Naive B cell (primary cell): ENCODE results near the gene SWAP70. TPM values are rescaled to one million over a fixed set of nuclear protein-coding genes. Genes with fewer than 3 reads are reported as not detected.
"Not testable (repeated sequence)": the region's sequence is repeated elsewhere in the genome, so short reads cannot be mapped to it uniquely, and the experiment has no call there.

Experiments used
- ATAC-seq, 2 donors: fragments of 150-1000 bp; cut with Tn5 transposase; 2 replicates each; pipeline ENCODE4 v1.10.0; 2021; ENCODE audit warnings: low read depth in 2 of 2, mild to moderate bottlenecking in 2 of 2, moderate library complexity in 2 of 2
- DNase-seq: peaks from one replicate; pipeline ENCODE4 v3.0.0; 2022
- H3K27ac Mint-ChIP-seq, 6 donors: one replicate each; pipeline ENCODE4 v1.8.0; 2020 to 2022; ENCODE audit warnings: mild to moderate bottlenecking in 6 of 6, mixed read lengths in 6 of 6, moderate library complexity in 5 of 6, inconsistent platforms in 2 of 6
- H3K27me3 Mint-ChIP-seq, 3 donors: one replicate each; pipeline ENCODE4 v1.8.0; 2021 to 2022; ENCODE audit warnings: mixed read lengths in 3 of 3, mild to moderate bottlenecking in 1 of 3
- H3K36me3 Mint-ChIP-seq, 2 donors: one replicate each; pipeline ENCODE4 v1.8.0; 2020 to 2022; ENCODE audit warnings: mixed read lengths in 2 of 2, inconsistent platforms in 1 of 2, mild to moderate bottlenecking in 1 of 2
- H3K4me1 Mint-ChIP-seq, 3 donors: one replicate each; pipeline ENCODE4 v1.8.0; 2020 to 2022; ENCODE audit warnings: mixed read lengths in 3 of 3, inconsistent platforms in 1 of 3, mild to moderate bottlenecking in 1 of 3, moderate library complexity in 1 of 3
- H3K4me3 Mint-ChIP-seq, 8 donors: one replicate each; pipeline ENCODE4 v1.8.0; 2020 to 2022; ENCODE audit warnings: mild to moderate bottlenecking in 8 of 8, mixed read lengths in 8 of 8, moderate library complexity in 8 of 8, inconsistent platforms in 2 of 8
- H3K9me3 Mint-ChIP-seq, 7 donors: one replicate each; pipeline ENCODE4 v1.8.0; 2020 to 2022; ENCODE audit warnings: mixed read lengths in 7 of 7, mild to moderate bottlenecking in 5 of 7, inconsistent platforms in 2 of 7, moderate library complexity in 1 of 7
- polyA plus RNA-seq, 6 donors: library from polyadenylated mRNA; unstranded; fragments of 300-500 nt; fragmentation: Illumina TruSeq; gene quantifications; one replicate each; pipeline ENCODE4 v1.2.3, GENCODE V29; 2021; ENCODE audit warnings: low read depth in 6 of 6

The SWAP70 gene
- polyA plus RNA-seq, 6 donors from 2014 or later: 239 to 378 (median 304) TPM

DNA sequence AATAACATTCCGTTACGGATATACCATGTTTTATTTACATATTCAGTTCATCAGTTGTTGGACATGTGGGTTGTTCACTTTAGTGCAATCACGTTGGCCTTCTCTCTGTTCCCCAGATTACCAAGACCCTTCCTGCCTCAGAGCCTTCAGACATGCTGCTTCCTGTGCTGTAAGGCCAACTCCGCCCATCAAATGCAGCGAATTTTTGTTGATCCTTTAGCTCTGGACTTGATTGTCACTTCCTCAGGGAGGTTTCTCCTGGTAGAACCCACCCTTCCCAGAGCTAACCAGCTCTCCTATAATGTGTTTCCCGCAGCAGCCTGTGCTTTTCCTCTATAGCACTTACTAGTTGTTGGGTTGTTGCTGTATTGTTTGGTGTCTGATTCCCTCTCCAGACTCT lies 39.4 kb downstream of the SWAP70 start:
- ATAC-seq: peak; percentile 49 to 66
- peaks cover 58 to 70% (median 64%) of the 10 kb centered on the region in 3 donors for H3K4me1 Mint-ChIP-seq
- H3K9me3 Mint-ChIP-seq: no peaks in the 10 kb centered on the region
- no peak for DNase-seq
- H3K27me3 Mint-ChIP-seq: no peaks in the 10 kb centered on the region
- H3K4me3 Mint-ChIP-seq: peak overlapping the region in 7 of 8 donors; percentile 31 to 83 (median 76)
- H3K36me3 Mint-ChIP-seq: peaks cover 0 to 16% of the 10 kb centered on the region in 2 donors
- peak overlapping the region; percentile 25 to 94 (median 90) for H3K27ac Mint-ChIP-seq

DNA sequence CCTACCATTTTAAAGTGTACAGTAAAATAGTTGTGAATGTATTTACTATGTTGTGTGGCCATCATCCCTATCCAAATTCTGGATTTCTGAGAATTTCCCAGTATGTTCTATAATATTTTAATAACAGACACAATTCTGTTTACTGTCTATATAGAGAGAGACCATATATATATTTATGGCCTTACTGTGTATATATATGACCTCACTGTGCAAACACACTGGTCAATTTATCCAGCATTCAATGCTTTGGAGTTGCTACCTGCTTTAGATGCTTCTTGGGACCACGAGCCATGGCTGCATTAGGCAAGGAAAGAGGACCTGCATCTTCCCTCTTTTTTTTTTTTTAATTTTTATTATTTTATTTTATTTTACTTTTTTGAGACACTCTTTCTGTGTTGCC lies 40.2 kb downstream of the SWAP70 start:
- H3K4me3 Mint-ChIP-seq: peak overlapping the region in 4 of 8 donors; percentile 31 to 83 (median 68)
- peak overlapping the region in 4 of 6 donors; percentile 83 to 94 (median 92) for H3K27ac Mint-ChIP-seq
- DNase-seq: no peak
- H3K27me3 Mint-ChIP-seq: no peaks in the 10 kb centered on the region
- H3K4me1 Mint-ChIP-seq: peaks cover 57 to 70% (median 67%) of the 10 kb centered on the region in 3 donors
- no peaks in the 10 kb centered on the region for H3K9me3 Mint-ChIP-seq
- H3K36me3 Mint-ChIP-seq: peaks cover 0 to 12% of the 10 kb centered on the region in 2 donors
- no peak for ATAC-seq

- H3K9me3 Mint-ChIP-seq: no peaks in the 10 kb centered on the region
Measured at GRCh38 chr11:9704620-9705019, 40.7 kb downstream of the SWAP70 start.

GRCh38 chr11:9705361-9705760 lies 41.5 kb downstream of the SWAP70 start:
- H3K27ac Mint-ChIP-seq, H3K4me3 Mint-ChIP-seq, DNase-seq, H3K9me3 Mint-ChIP-seq, ATAC-seq, H3K27me3 Mint-ChIP-seq: not testable (repeated sequence)
- peaks cover 0 to 18% of the 10 kb centered on the region in 2 donors for H3K36me3 Mint-ChIP-seq
- H3K4me1 Mint-ChIP-seq: peaks cover 64 to 71% (median 68%) of the 10 kb centered on the region in 3 donors

More at GRCh38 chr11:9704620-9705019, 40.7 kb downstream of the SWAP70 start:
- Mint-ChIP-seq H3K4me1 (peaks cover 62 to 70% (median 67%) of the 10 kb centered on the region in 3 donors), H3K36me3 (peaks cover 0 to 13% of the 10 kb centered on the region in 2 donors), H3K27me3 (no peaks in the 10 kb centered on the region), H3K4me3 (peak overlapping the region in 7 of 8 donors; percentile 3 to 61 (median 50)), H3K27ac (peak overlapping the region; percentile 13 to 96 (median 70))
- DNase-seq (no peak), ATAC-seq (peak; percentile 50 to 71)

- Mint-ChIP-seq H3K27ac (peak overlapping the region; percentile 85 to 93 (median 90)), H3K4me1 (peaks cover 64 to 67% (median 65%) of the 10 kb centered on the region in 3 donors), H3K36me3 (peaks cover 0 to 26% of the 10 kb centered on the region in 2 donors), H3K9me3 (no peaks in the 10 kb centered on the region), H3K27me3 (no peaks in the 10 kb centered on the region), H3K4me3 (peak overlapping the region in 7 of 8 donors; percentile 6 to 84 (median 52))
- peak; percentile 30 to 64 for ATAC-seq
- DNase-seq: no peak
Measured at GRCh38 chr11:9708544-9708943, 44.7 kb downstream of the SWAP70 start.

- Mint-ChIP-seq H3K4me1 (peaks cover 63 to 69% (median 66%) of the 10 kb centered on the region in 3 donors), H3K9me3 (peaks cover 0 to 5% (median 0%) of the 10 kb centered on the region in 7 donors), H3K27ac (peak overlapping the region; percentile 80 to 93 (median 90)), H3K27me3 (no peaks in the 10 kb centered on the region), H3K36me3 (peaks cover 10 to 33% of the 10 kb centered on the region in 2 donors), H3K4me3 (peak overlapping the region in 6 of 8 donors; percentile 10 to 84 (median 53))
- no peak for ATAC-seq
- no peak for DNase-seq
Measured at GRCh38 chr11:9710223-9710622, 46.3 kb downstream of the SWAP70 start.

GRCh38 chr11:9710852-9711251 lies 47.0 kb downstream of the SWAP70 start:
- peaks cover 16 to 39% of the 10 kb centered on the region in 2 donors for H3K36me3 Mint-ChIP-seq
- H3K4me1 Mint-ChIP-seq: peaks cover 68 to 75% (median 73%) of the 10 kb centered on the region in 3 donors
- no peak for ATAC-seq
- peak overlapping the region; percentile 78 to 96 (median 89) for H3K27ac Mint-ChIP-seq
- no peaks in the 10 kb centered on the region for H3K27me3 Mint-ChIP-seq
- peaks cover 0 to 11% (median 0%) of the 10 kb centered on the region in 7 donors for H3K9me3 Mint-ChIP-seq
- DNase-seq: no peak
- peak overlapping the region in 4 of 8 donors; percentile 15 to 79 (median 34) for H3K4me3 Mint-ChIP-seq

- ATAC-seq: peak; percentile 15 to 30
- Mint-ChIP-seq H3K36me3 (peaks cover 24 to 47% of the 10 kb centered on the region in 2 donors), H3K27me3 (no peaks in the 10 kb centered on the region), H3K4me3 (peak overlapping the region; percentile 8 to 82 (median 52)), H3K4me1 (peaks cover 72 to 83% (median 81%) of the 10 kb centered on the region in 3 donors), H3K9me3 (peaks cover 0 to 11% (median 0%) of the 10 kb centered on the region in 7 donors), H3K27ac (peak overlapping the region; percentile 78 to 96 (median 89))
- no peak for DNase-seq
Measured at GRCh38 chr11:9711454-9712307, 47.8 kb downstream of the SWAP70 start.

DNA sequence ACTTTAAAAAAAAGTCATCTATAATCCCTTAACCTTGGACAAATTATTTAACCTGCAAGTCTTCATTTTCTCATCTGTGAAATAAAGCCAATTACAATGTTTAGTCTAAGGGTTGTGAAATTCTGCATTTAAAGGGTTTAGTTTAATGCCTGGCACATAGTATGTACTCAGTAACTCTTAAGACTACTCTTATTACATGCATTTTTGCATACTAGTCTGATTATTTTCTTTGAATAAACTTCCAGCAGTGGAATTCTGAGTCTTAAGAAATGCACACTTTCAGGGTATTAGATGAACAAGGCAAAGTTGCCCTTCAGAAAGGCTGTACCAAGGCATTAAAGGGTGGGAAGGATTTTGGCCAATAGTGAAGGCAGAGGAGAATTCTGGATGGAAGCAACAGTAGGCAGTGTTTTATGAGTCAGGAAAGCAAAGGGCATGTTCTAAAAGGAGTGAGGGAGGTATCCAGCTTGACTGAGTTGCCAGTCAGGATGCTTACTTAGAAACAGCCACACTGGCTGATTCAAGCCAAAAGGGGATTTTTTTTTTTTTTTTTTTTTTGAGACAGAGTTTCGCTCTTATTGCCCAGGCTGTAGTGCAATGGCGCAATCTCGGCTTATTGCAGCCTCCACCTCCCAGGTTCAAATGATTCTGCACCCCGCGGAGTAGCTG lies 50.5 kb downstream of the SWAP70 start:
- no peaks in the 10 kb centered on the region for H3K27me3 Mint-ChIP-seq
- ATAC-seq (no peak), DNase-seq (no peak)
- peaks cover 0 to 11% (median 0%) of the 10 kb centered on the region in 7 donors for H3K9me3 Mint-ChIP-seq
- H3K27ac Mint-ChIP-seq: peak overlapping the region in 4 of 6 donors; percentile 34 to 71 (median 54)
- peaks cover 61 to 88% (median 76%) of the 10 kb centered on the region in 3 donors for H3K4me1 Mint-ChIP-seq
- H3K36me3 Mint-ChIP-seq: peaks cover 30 to 48% of the 10 kb centered on the region in 2 donors
- H3K4me3 Mint-ChIP-seq: peak overlapping the region in 5 of 8 donors; percentile 26 to 67 (median 50)

GRCh38 chr11:9716275-9717039 lies 52.6 kb downstream of the SWAP70 start:
- Mint-ChIP-seq H3K9me3 (peaks cover 0 to 11% (median 0%) of the 10 kb centered on the region in 7 donors), H3K36me3 (peaks cover 37 to 40% of the 10 kb centered on the region in 2 donors), H3K27ac (peak overlapping the region; percentile 66 to 93 (median 86)), H3K27me3 (no peaks in the 10 kb centered on the region), H3K4me3 (peak overlapping the region; percentile 32 to 81 (median 64)), H3K4me1 (peaks cover 62 to 90% (median 81%) of the 10 kb centered on the region in 3 donors)
- ATAC-seq (peak; percentile 63 to 70), DNase-seq (peak; percentile 51)

DNA sequence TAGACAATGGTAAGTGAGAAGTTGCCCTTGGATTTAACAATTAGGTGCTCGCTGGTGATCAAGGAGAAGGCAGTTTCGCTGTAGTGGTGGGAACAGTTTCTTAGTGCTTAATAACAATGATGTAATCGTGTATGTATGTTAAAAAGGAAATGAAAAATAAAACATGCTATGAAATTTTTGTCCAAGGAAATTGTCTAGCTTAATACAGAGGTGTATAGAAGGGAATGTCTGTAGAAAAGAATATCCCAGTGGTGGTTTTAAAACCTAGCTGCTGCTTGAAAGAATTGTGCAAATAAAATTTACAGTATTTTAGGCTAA lies 53.1 kb downstream of the SWAP70 start:
- Mint-ChIP-seq H3K9me3 (peaks cover 0 to 11% (median 0%) of the 10 kb centered on the region in 7 donors), H3K27me3 (no peaks in the 10 kb centered on the region), H3K36me3 (peaks cover 37 to 43% of the 10 kb centered on the region in 2 donors), H3K4me1 (peaks cover 57 to 89% (median 78%) of the 10 kb centered on the region in 3 donors), H3K4me3 (peak overlapping the region; percentile 5 to 81 (median 64)), H3K27ac (peak overlapping the region; percentile 65 to 93 (median 78))
- no peak for ATAC-seq
- DNase-seq: no peak

- peaks cover 43 to 50% of the 10 kb centered on the region in 2 donors for H3K36me3 Mint-ChIP-seq
- peaks cover 0 to 11% (median 0%) of the 10 kb centered on the region in 7 donors for H3K9me3 Mint-ChIP-seq
- peak overlapping the region in 5 of 6 donors; percentile 4 to 93 (median 24) for H3K27ac Mint-ChIP-seq
- H3K4me1 Mint-ChIP-seq: peaks cover 63 to 92% (median 83%) of the 10 kb centered on the region in 3 donors
- DNase-seq (no peak), ATAC-seq (no peak)
- H3K27me3 Mint-ChIP-seq: no peaks in the 10 kb centered on the region
- peak overlapping the region in 5 of 8 donors; percentile 12 to 59 (median 43) for H3K4me3 Mint-ChIP-seq
Measured at GRCh38 chr11:9717719-9718118, 53.8 kb downstream of the SWAP70 start.
